K562 (cell line): Measurements from ENCODE around the gene ADRM1. TPM values are rescaled to one million over a fixed set of nuclear protein-coding genes. Genes with fewer than 3 reads are reported as not detected.

Source experiments
- ARNT ChIP-seq, 2 experiments: fragments of 450-650 bp; IDR thresholded peaks; 2 replicates each; pipeline ENCODE4 v1.6.1; 2016; ENCODE audit warnings: mild to moderate bottlenecking in 1 of 2
- ATF7 ChIP-seq: fragments of 450-650 bp; IDR thresholded peaks from 2 replicates; pipeline ENCODE4 v1.7.1; 2014; ENCODE audit warnings: mild to moderate bottlenecking, moderate library complexity
- CHD1 ChIP-seq: fragments of 200-600 bp; sonication (generic); IDR thresholded peaks from one replicate; pipeline ENCODE4 v1.6.1; 2012; ENCODE audit warnings: mild to moderate bottlenecking, moderate library complexity, low read length, inconsistent platforms
- CREB1 ChIP-seq, 2 experiments: sonication (generic) in 1 of 2; formaldehyde crosslinking in 1 of 2; IDR thresholded peaks; 2 replicates each; pipeline versions ENCODE4 v1.6.1 to v1.8.0; 2012 to 2022; ENCODE audit warnings: inconsistent platforms in 1 of 2, mild to moderate bottlenecking in 1 of 2, missing genetic modification reagents in 1 of 2, moderate library complexity in 1 of 2
- E2F3 ChIP-seq: fragments of 250-450 bp; sonication (Bioruptor Pico); IDR thresholded peaks from 2 replicates; pipeline ENCODE4 v1.4.0; 2020; ENCODE audit warnings: mild to moderate bottlenecking
- ERF ChIP-seq: fragments of 450-650 bp; formaldehyde crosslinking; IDR thresholded peaks from 2 replicates; pipeline ENCODE4 v1.4.0; 2020; ENCODE audit warnings: mild to moderate bottlenecking, mixed read lengths
- HOXB6 ChIP-seq: fragments of 250-450 bp; sonication (Bioruptor Pico); IDR thresholded peaks from 2 replicates; pipeline ENCODE4 v1.5.1; 2022; ENCODE audit warnings: mild to moderate bottlenecking, borderline replicate concordance
- KDM1A ChIP-seq, 2 experiments: fragments of 450-650 bp; IDR thresholded peaks; 2 replicates each; pipeline ENCODE4 v1.6.1; 2016; ENCODE audit warnings: mild to moderate bottlenecking in 2 of 2
- L3MBTL2 ChIP-seq: fragments of 450-650 bp; IDR thresholded peaks from 2 replicates; pipeline ENCODE4 v1.6.1; 2016; ENCODE audit warnings: mild to moderate bottlenecking, moderate library complexity
- LCOR ChIP-seq: sonication (generic); formaldehyde crosslinking; IDR thresholded peaks from 2 replicates; pipeline ENCODE4 v1.8.0; 2022; ENCODE audit warnings: mild to moderate bottlenecking, missing genetic modification reagents
- MEIS2 ChIP-seq: fragments of 450-650 bp; IDR thresholded peaks from 2 replicates; pipeline ENCODE4 v1.6.1; 2014; ENCODE audit warnings: mild to moderate bottlenecking; ENCODE audit not compliant: partially characterized antibody
- SP1 ChIP-seq: sonication (generic); formaldehyde crosslinking; IDR thresholded peaks from 2 replicates; pipeline ENCODE4 v1.8.1; 2022; ENCODE audit warnings: mild to moderate bottlenecking, missing genetic modification reagents
- STAT5A ChIP-seq: IDR thresholded peaks from 2 replicates; pipeline ENCODE4 v1.6.1; 2012; ENCODE audit warnings: low read length, inconsistent platforms, borderline replicate concordance
- TARDBP ChIP-seq: fragments of 450-650 bp; IDR thresholded peaks from 2 replicates; pipeline ENCODE4 v1.6.1; 2016
- ZFP36 ChIP-seq: fragments of 150-350 bp; IDR thresholded peaks from 2 replicates; pipeline ENCODE4 v1.6.1; 2018; ENCODE audit warnings: low read length, low read depth; ENCODE audit not compliant: partially characterized antibody
- ZKSCAN1 ChIP-seq: fragments of 150-350 bp; IDR thresholded peaks from 2 replicates; pipeline ENCODE4 v1.6.1; 2016; ENCODE audit warnings: low read depth, low read length
- polyA plus RNA-seq, 8 experiments: library from polyadenylated mRNA; depleted of rRNA in 4 of 8; stranded (reverse) in 5 of 8; unstranded in 3 of 8; fragments of >200 nt; fragmentation: Nextera tagmentation in 2 of 8; fragmentation: Illumina TruSeq in 1 of 8; extraction: Ambion mirVana in 2 of 8; extraction: Trizol in 1 of 8; gene quantifications; 2 replicates each; pipeline versions ENCODE4 v1.2.1 to v1.2.3, GENCODE V29; 2011 to 2014; ENCODE audit warnings: inconsistent platforms in 1 of 8, missing spikeins in 1 of 8
- total RNA-seq, 7 experiments: library from RNA; depleted of rRNA in 6 of 7; stranded (reverse); fragments of >200 nt in 6 of 7; fragmentation: Illumina TruSeq in 2 of 7; extraction: Trizol in 2 of 7; gene quantifications; 2 replicates each; pipeline versions ENCODE4 v1.2.1 to v1.2.3, GENCODE V29; 2011 to 2021; ENCODE audit warnings: low replicate concordance in 1 of 7
- TF ChIP-seq, protein P1 (sequence below): fragments of 250-450 bp; sonication (Bioruptor Pico); IDR thresholded peaks from 2 replicates; pipeline ENCODE4 v1.4.0; 2020; ENCODE audit warnings: mild to moderate bottlenecking
- TF ChIP-seq, protein P2 (sequence below): fragments of 450-650 bp; formaldehyde crosslinking; IDR thresholded peaks from 2 replicates; pipeline ENCODE4 v1.4.0; 2020; ENCODE audit warnings: mild to moderate bottlenecking, moderate library complexity
- TF ChIP-seq, protein P3 (sequence below): sonication (generic); formaldehyde crosslinking; IDR thresholded peaks from 2 replicates; pipeline ENCODE4 v1.8.1; 2023; ENCODE audit warnings: mild to moderate bottlenecking, missing genetic modification reagents
- TF ChIP-seq, protein P4 (sequence below), 2 experiments: fragments of 450-650 bp; conservative IDR thresholded peaks; 2 replicates each; pipeline ENCODE4 v1.6.1; 2017; ENCODE audit warnings: mild to moderate bottlenecking in 2 of 2, moderate library complexity in 2 of 2
- TF ChIP-seq, protein P5 (sequence below): conservative IDR thresholded peaks from 2 replicates; pipeline ENCODE4 v1.6.1; 2011; ENCODE audit warnings: low read depth, mild to moderate bottlenecking, low read length; ENCODE audit not compliant: control insufficient read depth

ADRM1 gene
- total and polyA plus RNA-seq, 9 of the 15 experiments (the other 6 are each of a cell fraction or from before 2014, with no cell fraction given) = 5.0 to 223 (median 67.4) TPM

DNA sequence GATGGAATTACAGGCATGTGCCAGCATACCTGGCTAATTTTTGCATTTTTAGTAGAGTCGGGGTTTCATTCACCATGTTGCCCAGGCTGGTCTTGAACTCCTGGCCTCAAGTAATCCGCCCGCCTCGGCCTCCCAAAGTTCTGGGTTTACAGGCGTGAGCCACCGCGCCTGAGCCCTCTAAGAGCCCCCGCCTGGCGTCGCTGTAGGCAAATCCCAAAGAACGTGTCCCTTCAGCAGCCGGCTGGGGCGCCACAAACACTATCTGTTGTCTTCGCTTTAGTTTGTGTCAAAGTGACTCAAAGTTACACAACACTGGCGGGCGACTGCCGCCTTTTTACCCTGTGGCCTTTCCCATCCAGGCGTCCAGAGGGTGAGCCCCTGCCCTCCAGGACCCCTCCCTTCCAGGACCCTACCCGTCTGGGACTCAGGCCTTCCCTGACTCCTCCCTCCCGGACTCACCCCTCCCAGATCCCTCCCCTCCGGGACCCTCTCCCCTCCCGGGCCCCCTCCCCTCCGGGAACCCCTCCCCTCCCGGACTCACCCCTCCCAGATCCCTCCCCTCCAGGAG lies 940 bp upstream of the ADRM1 start (continued):
- TF ChIP-seq, protein P1, sequence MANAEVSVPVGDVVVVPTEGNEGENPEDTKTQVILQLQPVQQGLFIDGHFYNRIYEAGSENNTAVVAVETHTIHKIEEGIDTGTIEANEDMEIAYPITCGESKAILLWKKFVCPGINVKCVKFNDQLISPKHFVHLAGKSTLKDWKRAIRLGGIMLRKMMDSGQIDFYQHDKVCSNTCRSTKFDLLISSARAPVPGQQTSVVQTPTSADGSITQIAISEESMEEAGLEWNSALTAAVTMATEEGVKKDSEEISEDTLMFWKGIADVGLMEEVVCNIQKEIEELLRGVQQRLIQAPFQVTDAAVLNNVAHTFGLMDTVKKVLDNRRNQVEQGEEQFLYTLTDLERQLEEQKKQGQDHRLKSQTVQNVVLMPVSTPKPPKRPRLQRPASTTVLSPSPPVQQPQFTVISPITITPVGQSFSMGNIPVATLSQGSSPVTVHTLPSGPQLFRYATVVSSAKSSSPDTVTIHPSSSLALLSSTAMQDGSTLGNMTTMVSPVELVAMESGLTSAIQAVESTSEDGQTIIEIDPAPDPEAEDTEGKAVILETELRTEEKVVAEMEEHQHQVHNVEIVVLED (CRISPR knock-in tag) = no peak; the same call in 1 of the 2 replicates
- TF ChIP-seq ZFP36 (no peak), ATF7 (peak; percentile 65), LCOR (CRISPR knock-in tag) (peak; percentile 86), ARNT (IDR thresholded peaks at IDR 0.05) (peak; percentile 52 to 70; a peak in 1 of 4 replicates), STAT5A (peak; percentile 24; the same call in 1 of the 2 replicates), CREB1 (IDR thresholded peaks at IDR 0.05) (no peak), CREB1 (CRISPR knock-in tag; IDR thresholded peaks at IDR 0.05) (peak; percentile 54; the same call in 1 of the 2 replicates), CHD1 (no peak), ERF (CRISPR knock-in tag) (0 out of 2 replicates have a peak, but pooled peaks have one; percentile 32), KDM1A (IDR thresholded peaks at IDR 0.05) (peak in 1 of 2 experiments; percentile 76; a peak in 2 of 4 replicates), SP1 (CRISPR knock-in tag) (peak; percentile 67; the same call in 1 of the 2 replicates), L3MBTL2 (peak; percentile 39; the same call in 1 of the 2 replicates), HOXB6 (CRISPR knock-in tag) (no peak), MEIS2 (peak; percentile 39), E2F3 (CRISPR knock-in tag) (0 out of 2 replicates have a peak, but pooled peaks have one; percentile 31), TARDBP (peak; percentile 49; the same call in 1 of the 2 replicates), ZKSCAN1 (peak; percentile 57; the same call in 1 of the 2 replicates)
- TF ChIP-seq, protein P2, sequence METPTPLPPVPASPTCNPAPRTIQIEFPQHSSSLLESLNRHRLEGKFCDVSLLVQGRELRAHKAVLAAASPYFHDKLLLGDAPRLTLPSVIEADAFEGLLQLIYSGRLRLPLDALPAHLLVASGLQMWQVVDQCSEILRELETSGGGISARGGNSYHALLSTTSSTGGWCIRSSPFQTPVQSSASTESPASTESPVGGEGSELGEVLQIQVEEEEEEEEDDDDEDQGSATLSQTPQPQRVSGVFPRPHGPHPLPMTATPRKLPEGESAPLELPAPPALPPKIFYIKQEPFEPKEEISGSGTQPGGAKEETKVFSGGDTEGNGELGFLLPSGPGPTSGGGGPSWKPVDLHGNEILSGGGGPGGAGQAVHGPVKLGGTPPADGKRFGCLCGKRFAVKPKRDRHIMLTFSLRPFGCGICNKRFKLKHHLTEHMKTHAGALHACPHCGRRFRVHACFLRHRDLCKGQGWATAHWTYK (CRISPR knock-in tag) = peak; percentile 40; the same call in 1 of the 2 replicates
- TF ChIP-seq, protein P3, sequence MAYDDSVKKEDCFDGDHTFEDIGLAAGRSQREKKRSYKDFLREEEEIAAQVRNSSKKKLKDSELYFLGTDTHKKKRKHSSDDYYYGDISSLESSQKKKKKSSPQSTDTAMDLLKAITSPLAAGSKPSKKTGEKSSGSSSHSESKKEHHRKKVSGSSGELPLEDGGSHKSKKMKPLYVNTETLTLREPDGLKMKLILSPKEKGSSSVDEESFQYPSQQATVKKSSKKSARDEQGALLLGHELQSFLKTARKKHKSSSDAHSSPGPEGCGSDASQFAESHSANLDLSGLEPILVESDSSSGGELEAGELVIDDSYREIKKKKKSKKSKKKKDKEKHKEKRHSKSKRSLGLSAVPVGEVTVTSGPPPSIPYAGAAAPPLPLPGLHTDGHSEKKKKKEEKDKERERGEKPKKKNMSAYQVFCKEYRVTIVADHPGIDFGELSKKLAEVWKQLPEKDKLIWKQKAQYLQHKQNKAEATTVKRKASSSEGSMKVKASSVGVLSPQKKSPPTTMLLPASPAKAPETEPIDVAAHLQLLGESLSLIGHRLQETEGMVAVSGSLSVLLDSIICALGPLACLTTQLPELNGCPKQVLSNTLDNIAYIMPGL = no peak
- TF ChIP-seq, protein P4, sequence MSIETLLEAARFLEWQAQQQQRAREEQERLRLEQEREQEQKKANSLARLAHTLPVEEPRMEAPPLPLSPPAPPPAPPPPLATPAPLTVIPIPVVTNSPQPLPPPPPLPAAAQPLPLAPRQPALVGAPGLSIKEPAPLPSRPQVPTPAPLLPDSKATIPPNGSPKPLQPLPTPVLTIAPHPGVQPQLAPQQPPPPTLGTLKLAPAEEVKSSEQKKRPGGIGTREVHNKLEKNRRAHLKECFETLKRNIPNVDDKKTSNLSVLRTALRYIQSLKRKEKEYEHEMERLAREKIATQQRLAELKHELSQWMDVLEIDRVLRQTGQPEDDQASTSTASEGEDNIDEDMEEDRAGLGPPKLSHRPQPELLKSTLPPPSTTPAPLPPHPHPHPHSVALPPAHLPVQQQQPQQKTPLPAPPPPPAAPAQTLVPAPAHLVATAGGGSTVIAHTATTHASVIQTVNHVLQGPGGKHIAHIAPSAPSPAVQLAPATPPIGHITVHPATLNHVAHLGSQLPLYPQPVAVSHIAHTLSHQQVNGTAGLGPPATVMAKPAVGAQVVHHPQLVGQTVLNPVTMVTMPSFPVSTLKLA (conservative IDR thresholded peaks at IDR 0.05) = peak; percentile 58 to 64; a peak in 2 of 4 replicates
- TF ChIP-seq, protein P5, sequence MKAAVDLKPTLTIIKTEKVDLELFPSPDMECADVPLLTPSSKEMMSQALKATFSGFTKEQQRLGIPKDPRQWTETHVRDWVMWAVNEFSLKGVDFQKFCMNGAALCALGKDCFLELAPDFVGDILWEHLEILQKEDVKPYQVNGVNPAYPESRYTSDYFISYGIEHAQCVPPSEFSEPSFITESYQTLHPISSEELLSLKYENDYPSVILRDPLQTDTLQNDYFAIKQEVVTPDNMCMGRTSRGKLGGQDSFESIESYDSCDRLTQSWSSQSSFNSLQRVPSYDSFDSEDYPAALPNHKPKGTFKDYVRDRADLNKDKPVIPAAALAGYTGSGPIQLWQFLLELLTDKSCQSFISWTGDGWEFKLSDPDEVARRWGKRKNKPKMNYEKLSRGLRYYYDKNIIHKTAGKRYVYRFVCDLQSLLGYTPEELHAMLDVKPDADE = 0 out of 2 replicates have a peak, but pooled peaks have one; percentile 51
